ENCODE data around the gene INSR.

INSR gene

GRCh38 chr19:7297742-7298141, 3.5 kb upstream of the INSR start:
- DNase-seq (ENCODE audit: low read depth in 1 of 2, low spot score in 1 of 2): no peak
- Histone ChIP-seq H3K27ac (replicated peaks) (no peak overlapping the region), H3K4me3 (replicated peaks; ENCODE audit: insufficient read depth, low read length) (no peak overlapping the region), H3K27me3 (ENCODE audit: insufficient read depth, poor library complexity, severe bottlenecking) (no peaks in the 10 kb centered on the region)
- TF ChIP-seq GABPA (IDR thresholded peaks at IDR 0.05; ENCODE audit: low read depth) (no peak), POLR2AphosphoS5 (IDR thresholded peaks at IDR 0.05; ENCODE audit: low read depth) (no peak)

- Histone ChIP-seq H3K27me3 (ENCODE audit: insufficient read depth, poor library complexity, severe bottlenecking) (no peaks in the 10 kb centered on the region), H3K4me3 (replicated peaks; ENCODE audit: insufficient read depth, low read length) (no peak overlapping the region), H3K27ac (replicated peaks) (no peak overlapping the region)
- DNase-seq (ENCODE audit: low read depth in 1 of 2, low spot score in 1 of 2): no peak
- TF ChIP-seq REST (IDR thresholded peaks at IDR 0.05; ENCODE audit: insufficient replicate concordance, low read depth) (no peak), SPI1 (IDR thresholded peaks at IDR 0.05; ENCODE audit: borderline replicate concordance, low read depth) (no peak), CTCF (IDR thresholded peaks at IDR 0.05; ENCODE audit: insufficient read depth, low read length) (no peak), POLR2AphosphoS5 (IDR thresholded peaks at IDR 0.05; ENCODE audit: low read depth) (no peak), GABPA (IDR thresholded peaks at IDR 0.05; ENCODE audit: low read depth) (no peak)
Observed at GRCh38 chr19:7295912-7296536, 1.8 kb upstream of the INSR start.

- Histone ChIP-seq H3K4me3 (replicated peaks; ENCODE audit: insufficient read depth, low read length) (peak overlapping the region; percentile 41), H3K27ac (replicated peaks) (peak overlapping the region; percentile 84), H3K27me3 (ENCODE audit: insufficient read depth, poor library complexity, severe bottlenecking) (no peaks in the 10 kb centered on the region)
- DNase-seq (ENCODE audit: low read depth in 1 of 2, low spot score in 1 of 2): peak; percentile 82 to 85
- TF ChIP-seq GABPA (IDR thresholded peaks at IDR 0.05; ENCODE audit: low read depth): no peak
- no peak for TF ChIP-seq SPI1 (IDR thresholded peaks at IDR 0.05; ENCODE audit: borderline replicate concordance, low read depth)
- TF ChIP-seq POLR2AphosphoS5 (IDR thresholded peaks at IDR 0.05; ENCODE audit: low read depth): peak; percentile 62; the same call in 1 of the 2 replicates
- TF ChIP-seq CTCF (IDR thresholded peaks at IDR 0.05; ENCODE audit: insufficient read depth, low read length): peak; percentile 18
- TF ChIP-seq REST (IDR thresholded peaks at IDR 0.05; ENCODE audit: insufficient replicate concordance, low read depth): peak; percentile 10
Observed at GRCh38 chr19:7294558-7295212, 471 bp upstream of the INSR start.

GRCh38 chr19:7292950-7293761, 1.1 kb downstream of the INSR start:
- peak; percentile 38 to 42 for DNase-seq (ENCODE audit: low read depth in 1 of 2, low spot score in 1 of 2)
- Histone ChIP-seq H3K27ac (replicated peaks) (peak overlapping the region; percentile 62), H3K4me3 (replicated peaks; ENCODE audit: insufficient read depth, low read length) (peak overlapping the region; percentile 86), H3K27me3 (ENCODE audit: insufficient read depth, poor library complexity, severe bottlenecking) (no peaks in the 10 kb centered on the region)
- no peak for TF ChIP-seq REST (IDR thresholded peaks at IDR 0.05; ENCODE audit: insufficient replicate concordance, low read depth)
- TF ChIP-seq GABPA (IDR thresholded peaks at IDR 0.05; ENCODE audit: low read depth): no peak
- TF ChIP-seq CTCF (IDR thresholded peaks at IDR 0.05; ENCODE audit: insufficient read depth, low read length): no peak
- no peak for TF ChIP-seq POLR2AphosphoS5 (IDR thresholded peaks at IDR 0.05; ENCODE audit: low read depth)
- no peak for TF ChIP-seq SPI1 (IDR thresholded peaks at IDR 0.05; ENCODE audit: borderline replicate concordance, low read depth)
